IMR-90 (cell line): ENCODE measurements around the gene MYRFL. TPM values are rescaled to one million over a fixed set of nuclear protein-coding genes. Genes with fewer than 3 reads are reported as not detected.

Experiments used
- ATAC-seq: fragments of 200-7000 bp; cut with Tn5 transposase; 2 replicates; pipeline ENCODE4 v1.9.1; 2020; ENCODE audit warnings: low read depth, mild to moderate bottlenecking, moderate library complexity
- BruUV-seq: library from RNA; stranded (reverse); fragments of 400-500 nt; replicated peaks from 2 replicates; lab custom pipeline; 2021; lab: Mats Ljungman, UMichigan
- CTCF ChIA-PET: fragments of 300-600 bp; formaldehyde crosslinking; extraction: SDS; loops from one replicate; lab custom pipeline; 2021; ENCODE audit warnings: antibody characterized with exemption; lab: Yijun Ruan, JAX
- POLR2A ChIA-PET: fragments of 300-600 bp; sonication (Branson Sonifier 250); formaldehyde crosslinking; loops from one replicate; lab custom pipeline; 2022; ENCODE audit warnings: antibody characterized with exemption; ENCODE audit not compliant: unreplicated experiment; lab: Charles Lee
- DNase-seq: peaks from one replicate; pipeline ENCODE4 v3.0.0; 2013
- H2AFZ ChIP-seq: replicated peaks from 2 replicates; pipeline ENCODE3; 2013; ENCODE audit warnings: low read length, mild to moderate bottlenecking; ENCODE audit not compliant: poor library complexity
- H2AK5ac ChIP-seq: 2 replicates; pipeline ENCODE4 v1.6.1; 2013; ENCODE audit warnings: low read depth, low read length, inconsistent platforms
- H2AK9ac ChIP-seq: replicated peaks from 2 replicates; pipeline ENCODE3; 2013; ENCODE audit warnings: mild to moderate bottlenecking, low read depth, low read length, moderate library complexity; ENCODE audit not compliant: poor library complexity
- H2BK120ac ChIP-seq: 2 replicates; pipeline ENCODE4 v1.6.1; 2013; ENCODE audit warnings: low read depth, low read length, inconsistent platforms
- H2BK15ac ChIP-seq: 3 replicates; pipeline ENCODE4 v1.6.1; 2013; ENCODE audit warnings: low read depth, low read length, inconsistent platforms
- H2BK20ac ChIP-seq: 2 replicates; pipeline ENCODE4 v1.6.1; 2013; ENCODE audit warnings: low read depth, mild to moderate bottlenecking, inconsistent platforms, low read length, moderate library complexity
- H2BK5ac ChIP-seq: 2 replicates; pipeline ENCODE4 v1.6.1; 2013; ENCODE audit warnings: mild to moderate bottlenecking, low read depth, low read length, inconsistent platforms; ENCODE audit not compliant: poor library complexity, severe bottlenecking
- H3K14ac ChIP-seq: replicated peaks from 2 replicates; pipeline ENCODE4 v1.6.1; 2013; ENCODE audit warnings: low read depth, low read length, inconsistent platforms
- H3K18ac ChIP-seq: 2 replicates; pipeline ENCODE4 v1.6.1; 2013; ENCODE audit warnings: low read depth, low read length, control low read depth
- H3K23ac ChIP-seq: 2 replicates; pipeline ENCODE4 v1.6.1; 2013; ENCODE audit warnings: low read depth, low read length, inconsistent platforms
- H3K27ac ChIP-seq: 2 replicates; pipeline ENCODE4 v1.5.1; 2013; ENCODE audit warnings: mild to moderate bottlenecking, control low read depth, low read length; ENCODE audit not compliant: insufficient read depth
- H3K27me3 ChIP-seq: 2 replicates; pipeline ENCODE4 v1.6.1; 2013; ENCODE audit warnings: low read length; ENCODE audit not compliant: control insufficient read depth, insufficient read depth
- H3K36me3 ChIP-seq: 2 replicates; pipeline ENCODE4 v1.6.1; 2013; ENCODE audit warnings: low read length, mixed read lengths; ENCODE audit not compliant: control insufficient read depth, insufficient read depth
- H3K4ac ChIP-seq: 2 replicates; pipeline ENCODE4 v1.6.1; 2013; ENCODE audit warnings: low read depth, low read length, inconsistent platforms
- H3K4me1 ChIP-seq: 2 replicates; pipeline ENCODE4 v1.6.1; 2013; ENCODE audit warnings: low read length, mixed read lengths; ENCODE audit not compliant: control insufficient read depth, insufficient read depth
- H3K4me2 ChIP-seq: 2 replicates; pipeline ENCODE4 v1.6.1; 2013; ENCODE audit warnings: low read depth, mild to moderate bottlenecking, control low read depth, low read length, moderate library complexity
- H3K4me3 ChIP-seq: 2 replicates; pipeline ENCODE4 v1.5.1; 2013; ENCODE audit warnings: low read depth, mild to moderate bottlenecking, control low read depth, low read length, moderate library complexity; ENCODE audit not compliant: insufficient read depth
- H3K56ac ChIP-seq: 2 replicates; pipeline ENCODE4 v1.6.1; 2013; ENCODE audit warnings: low read length, inconsistent platforms; ENCODE audit not compliant: insufficient read depth; ENCODE audit errors: extremely low read depth
- H3K79me1 ChIP-seq, 2 experiments: 2 replicates each; pipeline ENCODE4 v1.6.1; 2013; ENCODE audit warnings: low read length in 2 of 2, inconsistent platforms in 1 of 2, low read depth in 1 of 2
- H3K9ac ChIP-seq: 2 replicates; pipeline ENCODE4 v1.6.1; 2013; ENCODE audit warnings: low read depth, low read length, control low read depth
- H3K9me1 ChIP-seq: 2 replicates; pipeline ENCODE4 v1.6.1; 2013; ENCODE audit warnings: low read length, inconsistent platforms; ENCODE audit not compliant: insufficient read depth
- H3K9me3 ChIP-seq: 2 replicates; pipeline ENCODE4 v1.6.1; 2013; ENCODE audit warnings: low read length; ENCODE audit not compliant: control insufficient read depth, insufficient read depth
- H4K20me1 ChIP-seq: 2 replicates; pipeline ENCODE4 v1.6.1; 2013; ENCODE audit warnings: low read length, inconsistent platforms; ENCODE audit not compliant: insufficient read depth
- H4K5ac ChIP-seq: 2 replicates; pipeline ENCODE4 v1.6.1; 2013; ENCODE audit warnings: mild to moderate bottlenecking, low read depth, low read length, control low read depth
- H4K8ac ChIP-seq, 2 experiments: 2 replicates each; pipeline ENCODE4 v1.6.1; 2013; ENCODE audit warnings: low read depth in 2 of 2, low read length in 2 of 2, control low read depth in 1 of 2, inconsistent platforms in 1 of 2
- H4K91ac ChIP-seq: 2 replicates; pipeline ENCODE4 v1.6.1; 2013; ENCODE audit warnings: low read depth, low read length, inconsistent platforms; ENCODE audit not compliant: insufficient read depth
- BHLHE40 ChIP-seq: fragments of 150-350 bp; IDR thresholded peaks from 2 replicates; pipeline ENCODE4 v1.6.1; 2016; ENCODE audit warnings: mild to moderate bottlenecking, low read depth, low read length
- CHD1 ChIP-seq: IDR thresholded peaks from 2 replicates; pipeline ENCODE4 v1.6.1; 2012; ENCODE audit warnings: low read depth, low read length, improper control_type of control experiment
- MAFK ChIP-seq: IDR thresholded peaks from 2 replicates; pipeline ENCODE4 v1.6.1; 2012; ENCODE audit warnings: low read depth, low read length, improper control_type of control experiment
- MAZ ChIP-seq: IDR thresholded peaks from 2 replicates; pipeline ENCODE4 v1.6.1; 2012; ENCODE audit warnings: low read depth, mild to moderate bottlenecking, low read length, improper control_type of control experiment, moderate library complexity, borderline replicate concordance
- POLR2A ChIP-seq: IDR thresholded peaks from 2 replicates; pipeline ENCODE4 v1.6.1; 2012; ENCODE audit warnings: mild to moderate bottlenecking, low read depth, low read length
- RAD21 ChIP-seq: IDR thresholded peaks from 2 replicates; pipeline ENCODE4 v1.6.1; 2012; ENCODE audit warnings: low read length, improper control_type of control experiment
- RCOR1 ChIP-seq: IDR thresholded peaks from 2 replicates; pipeline ENCODE4 v1.6.1; 2012; ENCODE audit warnings: mild to moderate bottlenecking, low read length, improper control_type of control experiment; ENCODE audit not compliant: insufficient replicate concordance
- RFX5 ChIP-seq: IDR thresholded peaks from 2 replicates; pipeline ENCODE4 v1.8.0; 2012; ENCODE audit warnings: low read depth, mild to moderate bottlenecking, low read length, moderate library complexity
- USF2 ChIP-seq: fragments of 150-350 bp; IDR thresholded peaks from 2 replicates; pipeline ENCODE4 v1.6.1; 2017; ENCODE audit warnings: mild to moderate bottlenecking, antibody characterized with exemption, low read length, low read depth
- WGBS, 2 experiments: methylation state at CpG; one replicate each; pipeline versions ENCODE4 v1.1.5 to v1.1.7; 2013; ENCODE audit warnings: missing lambda C conversion rate in 2 of 2; ENCODE audit not compliant: insufficient read length in 1 of 2; ENCODE audit errors: extremely low coverage in 2 of 2; 5-methylcytosine and 5-hydroxymethylcytosine counted together
- dilution Hi-C: fragments of 300-500 bp; cut with HindIII; formaldehyde crosslinking; loops from one replicate; pipeline ENCODE4 v1.14.3; 2018; ENCODE audit warnings: low sequenced_read_pairs; ENCODE audit not compliant: unreplicated experiment
- in situ Hi-C: fragments of 300-500 bp; cut with MboI; formaldehyde crosslinking; loops from 3 replicates; pipeline ENCODE4 v1.14.3; 2019; ENCODE audit warnings: low sequenced_read_pairs, inconsistent platforms, mixed read lengths
- intact Hi-C: fragments of 100-400 bp; cut with micrococcal nuclease; formaldehyde crosslinking; loops from 2 replicates; pipeline ENCODE4 v1.10.0; 2022
- polyA plus RNA-seq, 3 experiments: library from polyadenylated mRNA; depleted of rRNA; stranded (reverse); fragments of >200 nt; gene quantifications; 2 replicates each; pipeline ENCODE4 v1.2.3, GENCODE V29; 2012; ENCODE audit warnings: low replicate concordance in 1 of 3
- total RNA-seq: library from RNA; depleted of rRNA; stranded (reverse); fragments of >200 nt; gene quantifications from 2 replicates; pipeline ENCODE4 v1.2.3, GENCODE V29; 2012

Gene MYRFL
- total and polyA plus RNA-seq, 2 of the 4 experiments (the other 2 are of a cell fraction), result not detected

- intact Hi-C loops, result no loop called here
- in situ Hi-C loops, result no loop called here
- H3K27me3 ChIP-seq, result no peaks in the 10 kb centered on the region
- H2BK5ac ChIP-seq, result no peak overlapping the region
- H3K9me3 ChIP-seq, result no peaks in the 10 kb centered on the region
- no peak overlapping the region for H3K4ac ChIP-seq
- H4K20me1 ChIP-seq, result no peaks in the 10 kb centered on the region
- DNase-seq (no peak), ATAC-seq (no peak)
- H3K9ac ChIP-seq, result no peak overlapping the region
- H3K4me3 ChIP-seq, result no peak overlapping the region
- H2AK9ac ChIP-seq, result no peak overlapping the region
- H3K18ac ChIP-seq, result no peak overlapping the region
- no peaks in the 10 kb centered on the region for H3K4me1 ChIP-seq
- H2BK15ac ChIP-seq, result no peak overlapping the region
- no peak overlapping the region for H3K23ac ChIP-seq
- no peak overlapping the region for H3K27ac ChIP-seq
- no TSS peak for BruUV-seq
- no peak overlapping the region for H3K56ac ChIP-seq
- WGBS, 2 experiments, result 100% methylated on average over 2 of the region's 3 CpGs; no CpG with 5 or more reads in 1 of the 2 experiments
- no peak overlapping the region for H4K91ac ChIP-seq
- H3K36me3 ChIP-seq, result no peaks in the 10 kb centered on the region
- no peak overlapping the region for H3K4me2 ChIP-seq
- no peak overlapping the region for H4K8ac ChIP-seq
- no peak overlapping the region for H2BK20ac ChIP-seq
- H3K14ac ChIP-seq, result no peak overlapping the region
- ChIA-PET CTCF (no interaction called here), POLR2A (no interaction called here)
- H3K9me1 ChIP-seq, result no peaks in the 10 kb centered on the region
- dilution Hi-C loops, result no loop called here
- no peak overlapping the region for H2AK5ac ChIP-seq
- no peak for TF ChIP-seq USF2
- no peak for TF ChIP-seq MAFK
- TF ChIP-seq BHLHE40, result no peak
- no peak for TF ChIP-seq RFX5
- no peak for TF ChIP-seq MAZ
- TF ChIP-seq CHD1, result no peak
- TF ChIP-seq POLR2A, result no peak
- no peak for TF ChIP-seq RCOR1
- no peak for TF ChIP-seq RAD21
- H4K5ac ChIP-seq, result no peak overlapping the region
- no peak overlapping the region for H2BK120ac ChIP-seq
- H2AFZ ChIP-seq, result no peak overlapping the region
- H3K79me1 ChIP-seq, result no peaks in the 10 kb centered on the region
These were observed 8.9 kb upstream of the MYRFL start for GRCh38 chr12:69816082-69816481.
